HG03342 (cell line): ENCODE results near the gene MPPE1.

ENCODE experiments used
- ATAC-seq: cut with Tn5 transposase; IDR thresholded peaks from one replicate; pipeline ENCODE4 v1.9.1; 2021; ENCODE audit warnings: mild to moderate bottlenecking, moderate library complexity; ENCODE audit not compliant: unreplicated experiment

The MPPE1 gene

GRCh38 chr18:11885278-11885947 lies 22.7 kb downstream of the MPPE1 start:
- ATAC-seq = no peak

- ATAC-seq = no peak
Measured at GRCh38 chr18:11884396-11885030, 23.6 kb downstream of the MPPE1 start.

- peak; percentile 83 for ATAC-seq
Measured at GRCh38 chr18:11883153-11883552, 25.0 kb downstream of the MPPE1 start.

- ATAC-seq = no peak
Measured at GRCh38 chr18:11882636-11883035, 25.5 kb downstream of the MPPE1 start.

- ATAC-seq = no peak
Measured at GRCh38 chr18:11880586-11881304, 27.4 kb downstream of the MPPE1 start.

DNA sequence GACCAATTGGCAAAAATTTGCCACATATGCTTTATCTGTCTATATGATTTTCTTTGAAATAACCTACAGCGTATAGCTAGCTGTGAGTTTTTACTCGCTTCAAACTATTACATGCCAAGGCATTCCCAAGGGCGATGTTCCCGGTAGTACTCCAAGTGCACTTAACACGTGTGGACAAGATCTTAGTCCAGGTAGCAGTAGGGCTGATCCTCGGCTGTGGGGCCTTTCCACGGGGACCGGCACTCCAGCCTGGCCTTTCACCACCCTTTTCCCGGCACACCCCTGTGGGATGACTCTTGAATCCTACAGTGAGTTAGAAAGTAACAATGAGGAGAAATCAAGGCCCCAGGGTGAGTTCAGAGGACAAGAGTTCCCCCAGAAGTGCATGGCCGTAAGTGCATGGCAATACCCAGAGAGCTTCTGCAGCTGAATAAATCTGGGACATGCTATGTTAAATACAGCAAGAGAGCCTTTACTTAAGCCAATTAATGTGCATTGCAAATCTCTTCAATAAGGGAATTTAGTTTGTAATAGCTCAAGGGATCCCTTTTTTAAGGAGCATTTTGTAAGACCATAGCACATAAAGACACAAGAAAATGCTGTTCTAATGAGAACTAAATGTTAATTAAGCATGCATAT lies 30.5 kb downstream of the MPPE1 start:
- no peak for ATAC-seq

- no peak for ATAC-seq
Measured at GRCh38 chr18:11874676-11875075, 33.4 kb downstream of the MPPE1 start.

GRCh38 chr18:11873670-11874340 lies 34.3 kb downstream of the MPPE1 start:
- ATAC-seq = no peak

- ATAC-seq = no peak
Measured at GRCh38 chr18:11872479-11873136, 35.5 kb downstream of the MPPE1 start.

- ATAC-seq = peak; percentile 70
Measured at GRCh38 chr18:11871501-11871900, 36.6 kb downstream of the MPPE1 start.

GRCh38 chr18:11868230-11868629 lies 39.9 kb downstream of the MPPE1 start:
- no peak for ATAC-seq

GRCh38 chr18:11866764-11867163 lies 41.4 kb downstream of the MPPE1 start:
- no peak for ATAC-seq

DNA sequence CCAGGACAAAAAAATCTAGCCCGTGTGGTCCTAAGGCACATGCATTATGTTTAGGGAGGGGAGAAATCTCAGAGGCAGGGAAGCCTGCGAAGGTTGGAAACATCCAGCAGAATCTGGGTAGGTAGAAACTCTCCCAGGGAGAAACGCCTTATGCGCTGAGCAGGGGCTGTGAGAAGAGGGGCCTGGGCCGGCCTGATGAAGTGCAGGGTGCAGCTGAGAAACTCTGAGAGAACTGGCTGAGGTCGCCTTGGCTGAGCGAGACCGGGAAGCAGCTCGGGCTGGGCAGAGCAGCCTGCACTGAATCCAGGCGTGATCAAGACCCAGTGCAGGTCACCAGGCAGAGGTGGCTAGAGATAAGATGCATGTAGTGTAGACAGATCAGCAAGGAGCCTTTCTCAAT lies 41.8 kb downstream of the MPPE1 start:
- ATAC-seq = no peak

DNA sequence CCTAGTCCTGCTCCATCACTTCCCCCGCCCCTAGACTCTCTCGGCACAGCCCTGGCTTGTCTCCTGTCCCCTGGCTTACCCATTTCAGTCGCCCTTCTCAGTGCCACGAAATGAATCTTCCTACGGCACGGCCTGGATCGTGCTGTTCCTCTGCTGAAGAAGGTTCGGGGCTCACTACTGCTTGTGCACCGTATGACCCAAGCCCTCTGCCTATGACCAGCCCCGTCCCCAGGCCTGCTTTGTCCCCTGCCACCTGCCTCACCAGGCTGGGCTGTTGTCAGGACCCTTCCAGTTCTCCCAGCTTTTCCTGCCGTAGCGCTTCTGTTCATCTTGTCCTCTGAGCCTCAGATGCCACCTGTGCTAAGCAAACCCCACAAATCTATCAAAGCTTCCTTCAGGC lies 43.0 kb downstream of the MPPE1 start:
- no peak for ATAC-seq

DNA sequence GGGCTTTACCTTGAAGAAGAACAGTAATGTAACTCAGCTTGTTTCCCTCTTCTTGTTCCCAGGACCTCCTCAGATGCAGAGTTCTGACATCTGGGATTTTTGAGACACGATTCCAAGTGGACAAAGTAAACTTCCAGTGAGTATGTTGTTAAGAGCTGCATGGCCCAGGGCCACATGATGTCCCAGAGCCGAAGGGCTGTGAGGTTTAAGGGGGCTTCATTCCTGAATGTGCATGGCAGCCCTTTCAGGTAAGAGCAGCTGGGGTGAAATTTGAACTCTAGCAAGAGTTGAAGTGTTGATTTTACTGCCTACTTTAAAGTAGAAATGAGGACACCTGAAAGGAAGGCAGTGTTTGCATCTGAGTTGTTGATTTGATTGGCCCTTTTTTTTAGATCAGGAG lies 43.6 kb downstream of the MPPE1 start:
- no peak for ATAC-seq

- ATAC-seq = no peak
Measured at GRCh38 chr18:11862468-11863137, 45.5 kb downstream of the MPPE1 start.

DNA sequence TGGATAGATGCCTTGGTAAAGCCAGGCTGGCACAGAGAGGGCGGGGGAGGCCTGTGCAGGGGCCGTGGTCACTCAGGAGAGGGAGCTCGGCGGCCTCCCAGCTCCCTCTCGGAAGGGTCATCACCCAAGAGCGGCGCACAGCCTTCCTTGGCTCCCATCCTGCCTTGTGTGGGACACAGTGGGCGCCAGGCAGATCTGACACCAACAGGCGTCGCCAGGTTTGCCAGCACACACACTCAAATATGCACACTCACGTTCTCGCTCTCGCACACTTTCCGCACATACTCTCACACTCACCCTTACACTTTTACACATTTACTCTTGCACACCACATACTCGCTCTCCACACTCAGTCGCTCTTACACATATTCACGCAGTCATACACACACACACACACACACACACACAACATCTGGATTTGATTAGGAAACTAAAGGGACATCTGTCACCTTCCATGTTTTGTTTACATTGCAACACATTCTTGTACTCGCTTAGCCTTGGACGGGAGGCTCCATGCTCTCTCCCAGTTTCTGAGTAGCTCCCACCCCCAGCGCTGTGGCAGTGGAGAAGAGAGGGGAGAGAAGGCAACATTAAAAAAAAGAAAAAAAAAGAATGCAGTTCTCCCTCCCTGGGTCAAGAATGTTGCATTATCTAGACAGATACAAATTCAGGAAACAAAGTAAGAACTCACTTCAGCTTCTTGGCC lies 46.4 kb downstream of the MPPE1 start:
- no peak for ATAC-seq

DNA sequence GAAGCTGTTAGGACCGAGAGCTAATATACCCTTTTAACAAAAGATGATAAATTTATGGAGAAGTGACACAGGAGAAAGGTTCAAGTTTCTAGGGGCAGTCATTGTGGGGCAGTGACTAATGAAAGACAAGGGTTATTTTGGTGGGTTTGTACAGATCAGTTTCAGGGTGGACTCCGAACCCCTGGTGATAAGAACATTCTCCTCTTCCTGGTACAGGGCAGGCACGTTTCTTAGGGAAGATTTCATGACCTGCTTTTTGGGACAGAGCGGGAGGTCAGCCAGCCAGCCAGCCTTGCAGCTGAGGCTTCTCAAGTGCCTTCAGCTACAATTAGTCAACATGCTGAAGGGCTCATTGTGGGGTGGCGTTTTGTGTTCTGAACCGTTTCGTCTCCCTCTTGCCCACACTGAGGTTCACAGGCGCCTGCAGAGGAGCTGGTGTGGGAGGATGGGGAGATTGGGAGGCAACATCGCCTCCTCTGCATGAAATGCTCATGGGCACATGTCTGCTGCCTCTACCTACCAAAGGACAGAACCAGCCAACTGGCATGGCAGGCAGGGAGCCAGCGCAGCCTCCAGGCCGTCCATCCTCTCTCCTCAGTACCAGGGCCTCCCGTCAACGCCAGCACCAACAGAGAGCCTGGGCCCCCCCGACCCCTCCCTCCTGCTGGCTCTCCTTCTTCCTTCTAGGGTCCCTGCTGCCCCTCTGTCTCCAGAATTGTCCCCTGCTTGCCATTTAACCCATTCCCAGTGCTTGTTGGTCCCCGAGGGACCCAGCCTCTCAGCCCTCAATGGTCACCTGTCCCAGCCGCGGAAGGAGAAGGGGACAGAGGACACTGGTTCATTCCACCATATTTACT lies 47.3 kb downstream of the MPPE1 start:
- ATAC-seq = no peak
